Panc1 (cell line): ENCODE data around the gene DLL4.

Experiments
- CTCF ChIP-seq: fragments of 450-650 bp; IDR thresholded peaks from 2 replicates; pipeline ENCODE4 v1.5.1; 2017; ENCODE audit warnings: mild to moderate bottlenecking
- POLR2AphosphoS5 ChIP-seq: IDR thresholded peaks from 2 replicates; pipeline ENCODE4 v1.6.1; 2012; ENCODE audit warnings: mild to moderate bottlenecking, low read depth, low read length, moderate library complexity
- REST ChIP-seq, 2 experiments: IDR thresholded peaks; 2 replicates each; pipeline ENCODE4 v1.6.1; 2011 to 2012; ENCODE audit warnings: low read depth in 2 of 2, control low read depth in 1 of 2, low read length in 1 of 2, mild to moderate bottlenecking in 1 of 2, moderate library complexity in 1 of 2; ENCODE audit not compliant: insufficient read depth in 1 of 2
- SIN3A ChIP-seq: IDR thresholded peaks from 2 replicates; pipeline ENCODE4 v1.6.1; 2012; ENCODE audit warnings: low read depth, mild to moderate bottlenecking, low read length, moderate library complexity, borderline replicate concordance; ENCODE audit not compliant: insufficient read depth
- TCF7L2 ChIP-seq: IDR thresholded peaks from 2 replicates; pipeline ENCODE4 v1.6.1; 2011; ENCODE audit warnings: mild to moderate bottlenecking, low read depth, low read length, inconsistent platforms

DNA sequence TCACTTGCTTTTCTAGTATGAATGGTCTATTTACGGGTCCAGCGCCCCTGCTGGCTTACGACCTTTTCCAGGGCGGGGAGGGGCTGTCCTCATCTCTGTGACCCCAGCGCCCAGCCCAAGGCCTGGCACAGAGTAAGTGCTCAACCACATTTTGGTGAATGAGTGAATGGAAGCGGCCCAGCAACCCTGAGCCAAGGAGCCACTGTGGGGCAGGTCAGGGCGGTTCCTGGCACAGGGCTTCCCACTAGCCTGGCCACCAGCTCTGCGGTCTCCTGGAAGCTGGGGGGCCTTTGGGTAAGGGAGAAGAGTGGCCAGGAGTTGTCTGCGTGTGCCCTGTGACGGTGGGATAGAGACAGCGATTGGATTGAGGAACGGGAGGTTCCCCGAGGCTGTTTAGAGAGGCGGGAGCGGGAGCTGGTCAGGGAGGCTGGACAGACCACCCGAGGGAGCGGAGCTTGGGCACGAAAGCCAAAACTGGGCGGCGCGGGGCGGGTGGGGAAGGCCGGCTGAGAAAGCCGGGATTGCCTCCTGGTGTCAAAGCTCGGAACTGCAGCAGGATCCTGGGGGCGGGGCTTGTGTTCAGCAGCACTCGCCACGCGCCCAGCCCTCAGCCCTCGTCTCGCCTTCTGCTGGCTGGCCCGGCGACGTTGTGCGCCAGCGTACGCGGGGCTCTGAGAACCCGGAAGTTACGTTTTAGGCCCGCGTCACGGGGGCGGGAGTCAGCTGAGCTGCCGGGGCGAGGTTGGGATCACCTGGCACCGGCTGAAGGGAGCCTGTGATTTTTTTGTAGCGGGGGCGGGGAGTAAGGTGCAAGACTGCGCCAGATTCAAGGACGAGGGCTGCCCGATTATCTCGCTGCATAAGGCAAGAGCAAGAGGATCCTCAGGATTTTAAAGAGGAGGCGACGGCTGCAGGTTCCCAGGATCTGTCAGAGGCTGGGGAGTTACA is 35.1 kb upstream of the DLL4 start, which contains the start of gene VPS18:
- TF ChIP-seq CTCF = peak; percentile 97
- peak; percentile 77 for TF ChIP-seq POLR2AphosphoS5
- 0 out of 4 replicates have a peak, but pooled peaks of 1 of the 2 experiments have one; percentile 50 for TF ChIP-seq REST (IDR thresholded peaks at IDR 0.05; ENCODE audit: insufficient read depth in 1 of 2, low read depth in 2 of 2, low read length in 1 of 2)
- peak; percentile 95; the same call in 1 of the 2 replicates for TF ChIP-seq SIN3A
- no peak for TF ChIP-seq TCF7L2
